ENCODE measurements around the gene MATN3.

DNA sequence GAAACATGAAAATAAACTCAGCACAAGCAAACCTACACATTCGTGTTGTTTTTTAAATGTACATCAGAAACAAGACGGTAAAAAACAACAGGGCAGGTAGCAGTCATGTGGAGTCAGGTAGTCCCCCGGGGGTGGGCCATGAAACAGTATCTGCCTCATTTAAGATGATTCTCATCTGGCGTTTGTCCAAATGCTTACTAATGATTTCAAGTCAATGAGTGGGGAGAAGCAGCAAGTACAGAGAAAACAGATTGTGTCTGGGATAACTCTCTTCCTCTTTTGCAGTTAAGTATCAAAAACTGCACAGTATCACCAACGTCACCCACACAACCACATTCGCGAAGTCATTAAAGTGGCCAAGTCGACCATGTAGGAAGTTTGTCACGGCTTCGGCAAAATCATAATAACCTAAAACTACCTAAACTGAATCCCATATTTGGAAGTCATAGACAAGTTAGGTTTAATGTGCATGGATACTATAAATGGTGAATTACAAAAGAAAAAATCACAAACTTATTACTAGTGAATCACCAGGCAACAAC is 37.7 kb upstream of the MATN3 start:
- TF ChIP-seq, protein P1, sequence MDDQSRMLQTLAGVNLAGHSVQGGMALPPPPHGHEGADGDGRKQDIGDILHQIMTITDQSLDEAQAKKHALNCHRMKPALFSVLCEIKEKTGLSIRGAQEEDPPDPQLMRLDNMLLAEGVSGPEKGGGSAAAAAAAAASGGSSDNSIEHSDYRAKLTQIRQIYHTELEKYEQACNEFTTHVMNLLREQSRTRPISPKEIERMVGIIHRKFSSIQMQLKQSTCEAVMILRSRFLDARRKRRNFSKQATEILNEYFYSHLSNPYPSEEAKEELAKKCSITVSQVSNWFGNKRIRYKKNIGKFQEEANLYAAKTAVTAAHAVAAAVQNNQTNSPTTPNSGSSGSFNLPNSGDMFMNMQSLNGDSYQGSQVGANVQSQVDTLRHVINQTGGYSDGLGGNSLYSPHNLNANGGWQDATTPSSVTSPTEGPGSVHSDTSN (CRISPR knock-in tag; IDR thresholded peaks at IDR 0.05; ENCODE audit: borderline replicate concordance): no peak
- TF ChIP-seq RXRB (CRISPR knock-in tag; IDR thresholded peaks at IDR 0.05; ENCODE audit: borderline replicate concordance) (no peak), MYC (CRISPR knock-in tag; IDR thresholded peaks at IDR 0.05; ENCODE audit: borderline replicate concordance) (no peak), ZNF441 (CRISPR knock-in tag; IDR thresholded peaks at IDR 0.05; ENCODE audit: borderline replicate concordance) (no peak)
- TF ChIP-seq, protein P2, sequence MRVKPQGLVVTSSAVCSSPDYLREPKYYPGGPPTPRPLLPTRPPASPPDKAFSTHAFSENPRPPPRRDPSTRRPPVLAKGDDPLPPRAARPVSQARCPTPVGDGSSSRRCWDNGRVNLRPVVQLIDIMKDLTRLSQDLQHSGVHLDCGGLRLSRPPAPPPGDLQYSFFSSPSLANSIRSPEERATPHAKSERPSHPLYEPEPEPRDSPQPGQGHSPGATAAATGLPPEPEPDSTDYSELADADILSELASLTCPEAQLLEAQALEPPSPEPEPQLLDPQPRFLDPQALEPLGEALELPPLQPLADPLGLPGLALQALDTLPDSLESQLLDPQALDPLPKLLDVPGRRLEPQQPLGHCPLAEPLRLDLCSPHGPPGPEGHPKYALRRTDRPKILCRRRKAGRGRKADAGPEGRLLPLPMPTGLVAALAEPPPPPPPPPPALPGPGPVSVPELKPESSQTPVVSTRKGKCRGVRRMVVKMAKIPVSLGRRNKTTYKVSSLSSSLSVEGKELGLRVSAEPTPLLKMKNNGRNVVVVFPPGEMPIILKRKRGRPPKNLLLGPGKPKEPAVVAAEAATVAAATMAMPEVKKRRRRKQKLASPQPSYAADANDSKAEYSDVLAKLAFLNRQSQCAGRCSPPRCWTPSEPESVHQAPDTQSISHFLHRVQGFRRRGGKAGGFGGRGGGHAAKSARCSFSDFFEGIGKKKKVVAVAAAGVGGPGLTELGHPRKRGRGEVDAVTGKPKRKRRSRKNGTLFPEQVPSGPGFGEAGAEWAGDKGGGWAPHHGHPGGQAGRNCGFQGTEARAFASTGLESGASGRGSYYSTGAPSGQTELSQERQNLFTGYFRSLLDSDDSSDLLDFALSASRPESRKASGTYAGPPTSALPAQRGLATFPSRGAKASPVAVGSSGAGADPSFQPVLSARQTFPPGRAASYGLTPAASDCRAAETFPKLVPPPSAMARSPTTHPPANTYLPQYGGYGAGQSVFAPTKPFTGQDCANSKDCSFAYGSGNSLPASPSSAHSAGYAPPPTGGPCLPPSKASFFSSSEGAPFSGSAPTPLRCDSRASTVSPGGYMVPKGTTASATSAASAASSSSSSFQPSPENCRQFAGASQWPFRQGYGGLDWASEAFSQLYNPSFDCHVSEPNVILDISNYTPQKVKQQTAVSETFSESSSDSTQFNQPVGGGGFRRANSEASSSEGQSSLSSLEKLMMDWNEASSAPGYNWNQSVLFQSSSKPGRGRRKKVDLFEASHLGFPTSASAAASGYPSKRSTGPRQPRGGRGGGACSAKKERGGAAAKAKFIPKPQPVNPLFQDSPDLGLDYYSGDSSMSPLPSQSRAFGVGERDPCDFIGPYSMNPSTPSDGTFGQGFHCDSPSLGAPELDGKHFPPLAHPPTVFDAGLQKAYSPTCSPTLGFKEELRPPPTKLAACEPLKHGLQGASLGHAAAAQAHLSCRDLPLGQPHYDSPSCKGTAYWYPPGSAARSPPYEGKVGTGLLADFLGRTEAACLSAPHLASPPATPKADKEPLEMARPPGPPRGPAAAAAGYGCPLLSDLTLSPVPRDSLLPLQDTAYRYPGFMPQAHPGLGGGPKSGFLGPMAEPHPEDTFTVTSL (CRISPR knock-in tag; IDR thresholded peaks at IDR 0.05; ENCODE audit: borderline replicate concordance): no peak
- TF ChIP-seq, protein P3, sequence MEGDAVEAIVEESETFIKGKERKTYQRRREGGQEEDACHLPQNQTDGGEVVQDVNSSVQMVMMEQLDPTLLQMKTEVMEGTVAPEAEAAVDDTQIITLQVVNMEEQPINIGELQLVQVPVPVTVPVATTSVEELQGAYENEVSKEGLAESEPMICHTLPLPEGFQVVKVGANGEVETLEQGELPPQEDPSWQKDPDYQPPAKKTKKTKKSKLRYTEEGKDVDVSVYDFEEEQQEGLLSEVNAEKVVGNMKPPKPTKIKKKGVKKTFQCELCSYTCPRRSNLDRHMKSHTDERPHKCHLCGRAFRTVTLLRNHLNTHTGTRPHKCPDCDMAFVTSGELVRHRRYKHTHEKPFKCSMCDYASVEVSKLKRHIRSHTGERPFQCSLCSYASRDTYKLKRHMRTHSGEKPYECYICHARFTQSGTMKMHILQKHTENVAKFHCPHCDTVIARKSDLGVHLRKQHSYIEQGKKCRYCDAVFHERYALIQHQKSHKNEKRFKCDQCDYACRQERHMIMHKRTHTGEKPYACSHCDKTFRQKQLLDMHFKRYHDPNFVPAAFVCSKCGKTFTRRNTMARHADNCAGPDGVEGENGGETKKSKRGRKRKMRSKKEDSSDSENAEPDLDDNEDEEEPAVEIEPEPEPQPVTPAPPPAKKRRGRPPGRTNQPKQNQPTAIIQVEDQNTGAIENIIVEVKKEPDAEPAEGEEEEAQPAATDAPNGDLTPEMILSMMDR (CRISPR knock-in tag; IDR thresholded peaks at IDR 0.05): no peak

Measured in HepG2 (cell line).